Measurements from ENCODE around the gene SCGB2A2. TPM values are rescaled to one million over a fixed set of nuclear protein-coding genes. Genes with fewer than 3 reads are reported as not detected.

Gene SCGB2A2
- polyA plus RNA-seq, 1 of the 3 experiments (the other 2 are of a cell fraction): not detected

DNA sequence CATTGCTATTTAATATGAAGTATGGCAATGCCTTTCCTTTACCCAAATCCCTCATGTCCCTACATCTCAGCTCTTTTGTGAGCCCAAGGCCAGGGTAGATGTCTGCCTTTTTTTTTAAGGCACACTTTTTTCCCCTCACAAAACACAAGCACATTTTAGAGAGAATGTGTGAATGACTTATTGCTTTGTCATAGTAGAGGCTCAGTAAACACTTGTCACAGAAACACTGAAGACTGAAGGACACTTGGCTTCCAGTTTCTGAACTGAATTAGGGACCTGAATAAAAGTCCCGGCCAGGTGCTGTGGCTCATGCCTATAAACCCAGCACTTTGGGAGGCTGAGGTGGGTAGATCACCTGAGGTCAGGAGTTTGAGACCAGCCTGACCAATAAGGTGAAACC lies 2.9 kb upstream of the SCGB2A2 start:
- no peaks in the 10 kb centered on the region for H3F3A ChIP-seq (replicated peaks; ENCODE audit: insufficient read depth)
- H3K79me2 ChIP-seq (ENCODE audit: insufficient read depth): no peaks in the 10 kb centered on the region
- H3K4me2 ChIP-seq: no peak overlapping the region
- WGBS (ENCODE audit: low lambda C conversion rate): 13% methylated on average over 1 of the region's 1 CpG
- POLR2A ChIA-PET: no interaction called here
- no peaks in the 10 kb centered on the region for H3K9me2 ChIP-seq
- H3K36me3 ChIP-seq (replicated peaks in 1 of 2; ENCODE audit: control insufficient read depth in 1 of 2, insufficient read depth in 2 of 2, low read length in 1 of 2): no peaks in the 10 kb centered on the region
- no peaks in the 10 kb centered on the region for H4K20me1 ChIP-seq (ENCODE audit: insufficient read depth)
- no peaks in the 10 kb centered on the region for H3K4me1 ChIP-seq (ENCODE audit: control insufficient read depth in 1 of 2, insufficient read depth in 2 of 2, low read depth in 1 of 2, low read length in 1 of 2)
- CTCF ChIA-PET: interaction anchor here (1.1 to 1.5 kb wide), 4 partner anchors 25 to 95 kb away, joined by 3 to 5 read pairs (median 4); partner anchors contain the start of gene SCGB1D2
- no peak overlapping the region for H3K4me3 ChIP-seq (ENCODE audit: low read depth in 2 of 2, low read length in 1 of 2)
- TF ChIP-seq SIN3A (IDR thresholded peaks at IDR 0.05; ENCODE audit: borderline replicate concordance, low read depth, low read length) (no peak), POLR2AphosphoS5 (IDR thresholded peaks at IDR 0.05; ENCODE audit: low read depth, low read length) (no peak), RCOR1 (IDR thresholded peaks at IDR 0.05; ENCODE audit: low read length) (no peak), FOSL2 (IDR thresholded peaks at IDR 0.05; ENCODE audit: borderline replicate concordance, low read depth) (no peak), NRF1 (IDR thresholded peaks at IDR 0.05; ENCODE audit: low read depth, low read length) (no peak), ELF1 (IDR thresholded peaks at IDR 0.05) (no peak), JUND (IDR thresholded peaks at IDR 0.05) (no peak), CHD2 (IDR thresholded peaks at IDR 0.05; ENCODE audit: low read length, partially characterized antibody) (no peak), TAF1 (IDR thresholded peaks at IDR 0.05; ENCODE audit: borderline replicate concordance, low read depth, low read length) (no peak), GATA2 (CRISPR knock-in tag; IDR thresholded peaks at IDR 0.05) (no peak), NFIC (IDR thresholded peaks at IDR 0.05; ENCODE audit: borderline replicate concordance) (no peak), EP300 (IDR thresholded peaks at IDR 0.05; ENCODE audit: borderline replicate concordance in 1 of 2, low read depth in 1 of 2, low read length in 1 of 2) (no peak), MEF2A (IDR thresholded peaks at IDR 0.05; ENCODE audit: borderline replicate concordance, low read depth) (no peak)
- TF ChIP-seq, protein P1, sequence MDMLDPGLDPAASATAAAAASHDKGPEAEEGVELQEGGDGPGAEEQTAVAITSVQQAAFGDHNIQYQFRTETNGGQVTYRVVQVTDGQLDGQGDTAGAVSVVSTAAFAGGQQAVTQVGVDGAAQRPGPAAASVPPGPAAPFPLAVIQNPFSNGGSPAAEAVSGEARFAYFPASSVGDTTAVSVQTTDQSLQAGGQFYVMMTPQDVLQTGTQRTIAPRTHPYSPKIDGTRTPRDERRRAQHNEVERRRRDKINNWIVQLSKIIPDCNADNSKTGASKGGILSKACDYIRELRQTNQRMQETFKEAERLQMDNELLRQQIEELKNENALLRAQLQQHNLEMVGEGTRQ (IDR thresholded peaks at IDR 0.05; ENCODE audit: borderline replicate concordance, low read depth, low read length): no peak
- TF ChIP-seq, protein P2, sequence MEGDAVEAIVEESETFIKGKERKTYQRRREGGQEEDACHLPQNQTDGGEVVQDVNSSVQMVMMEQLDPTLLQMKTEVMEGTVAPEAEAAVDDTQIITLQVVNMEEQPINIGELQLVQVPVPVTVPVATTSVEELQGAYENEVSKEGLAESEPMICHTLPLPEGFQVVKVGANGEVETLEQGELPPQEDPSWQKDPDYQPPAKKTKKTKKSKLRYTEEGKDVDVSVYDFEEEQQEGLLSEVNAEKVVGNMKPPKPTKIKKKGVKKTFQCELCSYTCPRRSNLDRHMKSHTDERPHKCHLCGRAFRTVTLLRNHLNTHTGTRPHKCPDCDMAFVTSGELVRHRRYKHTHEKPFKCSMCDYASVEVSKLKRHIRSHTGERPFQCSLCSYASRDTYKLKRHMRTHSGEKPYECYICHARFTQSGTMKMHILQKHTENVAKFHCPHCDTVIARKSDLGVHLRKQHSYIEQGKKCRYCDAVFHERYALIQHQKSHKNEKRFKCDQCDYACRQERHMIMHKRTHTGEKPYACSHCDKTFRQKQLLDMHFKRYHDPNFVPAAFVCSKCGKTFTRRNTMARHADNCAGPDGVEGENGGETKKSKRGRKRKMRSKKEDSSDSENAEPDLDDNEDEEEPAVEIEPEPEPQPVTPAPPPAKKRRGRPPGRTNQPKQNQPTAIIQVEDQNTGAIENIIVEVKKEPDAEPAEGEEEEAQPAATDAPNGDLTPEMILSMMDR (IDR thresholded peaks at IDR 0.05): no peak
- TF ChIP-seq, protein P3, sequence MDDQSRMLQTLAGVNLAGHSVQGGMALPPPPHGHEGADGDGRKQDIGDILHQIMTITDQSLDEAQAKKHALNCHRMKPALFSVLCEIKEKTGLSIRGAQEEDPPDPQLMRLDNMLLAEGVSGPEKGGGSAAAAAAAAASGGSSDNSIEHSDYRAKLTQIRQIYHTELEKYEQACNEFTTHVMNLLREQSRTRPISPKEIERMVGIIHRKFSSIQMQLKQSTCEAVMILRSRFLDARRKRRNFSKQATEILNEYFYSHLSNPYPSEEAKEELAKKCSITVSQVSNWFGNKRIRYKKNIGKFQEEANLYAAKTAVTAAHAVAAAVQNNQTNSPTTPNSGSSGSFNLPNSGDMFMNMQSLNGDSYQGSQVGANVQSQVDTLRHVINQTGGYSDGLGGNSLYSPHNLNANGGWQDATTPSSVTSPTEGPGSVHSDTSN (IDR thresholded peaks at IDR 0.05): no peak
- TF ChIP-seq, protein P4, sequence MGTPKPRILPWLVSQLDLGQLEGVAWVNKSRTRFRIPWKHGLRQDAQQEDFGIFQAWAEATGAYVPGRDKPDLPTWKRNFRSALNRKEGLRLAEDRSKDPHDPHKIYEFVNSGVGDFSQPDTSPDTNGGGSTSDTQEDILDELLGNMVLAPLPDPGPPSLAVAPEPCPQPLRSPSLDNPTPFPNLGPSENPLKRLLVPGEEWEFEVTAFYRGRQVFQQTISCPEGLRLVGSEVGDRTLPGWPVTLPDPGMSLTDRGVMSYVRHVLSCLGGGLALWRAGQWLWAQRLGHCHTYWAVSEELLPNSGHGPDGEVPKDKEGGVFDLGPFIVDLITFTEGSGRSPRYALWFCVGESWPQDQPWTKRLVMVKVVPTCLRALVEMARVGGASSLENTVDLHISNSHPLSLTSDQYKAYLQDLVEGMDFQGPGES (IDR thresholded peaks at IDR 0.05; ENCODE audit: low read depth, low read length): no peak
- TF ChIP-seq, protein P5, sequence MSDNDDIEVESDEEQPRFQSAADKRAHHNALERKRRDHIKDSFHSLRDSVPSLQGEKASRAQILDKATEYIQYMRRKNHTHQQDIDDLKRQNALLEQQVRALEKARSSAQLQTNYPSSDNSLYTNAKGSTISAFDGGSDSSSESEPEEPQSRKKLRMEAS (IDR thresholded peaks at IDR 0.05; ENCODE audit: low read depth): no peak
- TF ChIP-seq, protein P6, sequence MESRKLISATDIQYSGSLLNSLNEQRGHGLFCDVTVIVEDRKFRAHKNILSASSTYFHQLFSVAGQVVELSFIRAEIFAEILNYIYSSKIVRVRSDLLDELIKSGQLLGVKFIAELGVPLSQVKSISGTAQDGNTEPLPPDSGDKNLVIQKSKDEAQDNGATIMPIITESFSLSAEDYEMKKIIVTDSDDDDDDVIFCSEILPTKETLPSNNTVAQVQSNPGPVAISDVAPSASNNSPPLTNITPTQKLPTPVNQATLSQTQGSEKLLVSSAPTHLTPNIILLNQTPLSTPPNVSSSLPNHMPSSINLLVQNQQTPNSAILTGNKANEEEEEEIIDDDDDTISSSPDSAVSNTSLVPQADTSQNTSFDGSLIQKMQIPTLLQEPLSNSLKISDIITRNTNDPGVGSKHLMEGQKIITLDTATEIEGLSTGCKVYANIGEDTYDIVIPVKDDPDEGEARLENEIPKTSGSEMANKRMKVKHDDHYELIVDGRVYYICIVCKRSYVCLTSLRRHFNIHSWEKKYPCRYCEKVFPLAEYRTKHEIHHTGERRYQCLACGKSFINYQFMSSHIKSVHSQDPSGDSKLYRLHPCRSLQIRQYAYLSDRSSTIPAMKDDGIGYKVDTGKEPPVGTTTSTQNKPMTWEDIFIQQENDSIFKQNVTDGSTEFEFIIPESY (IDR thresholded peaks at IDR 0.05; ENCODE audit: borderline replicate concordance, low read depth): no peak
- TF ChIP-seq, protein P7, sequence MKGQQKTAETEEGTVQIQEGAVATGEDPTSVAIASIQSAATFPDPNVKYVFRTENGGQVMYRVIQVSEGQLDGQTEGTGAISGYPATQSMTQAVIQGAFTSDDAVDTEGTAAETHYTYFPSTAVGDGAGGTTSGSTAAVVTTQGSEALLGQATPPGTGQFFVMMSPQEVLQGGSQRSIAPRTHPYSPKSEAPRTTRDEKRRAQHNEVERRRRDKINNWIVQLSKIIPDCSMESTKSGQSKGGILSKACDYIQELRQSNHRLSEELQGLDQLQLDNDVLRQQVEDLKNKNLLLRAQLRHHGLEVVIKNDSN (IDR thresholded peaks at IDR 0.05; ENCODE audit: borderline replicate concordance, low read depth): no peak
- no peak overlapping the region for H3K9ac ChIP-seq
- H3K27me3 ChIP-seq (ENCODE audit: insufficient read depth): no peaks in the 10 kb centered on the region; the same call in 1 of the 2 replicates
- H3K27ac ChIP-seq (ENCODE audit: low read depth in 2 of 2, low read length in 1 of 2): no peak overlapping the region
- H3K9me3 ChIP-seq: no peaks in the 10 kb centered on the region
- no peak for DNase-seq
- H2AFZ ChIP-seq (ENCODE audit: low read depth): no peak overlapping the region
